ENCODE data around the gene C2CD4C.
"Not testable (repeated sequence)": the region's sequence is repeated elsewhere in the genome, so short reads cannot be mapped to it uniquely, and the experiment has no call there.

C2CD4C gene

GRCh38 chr19:428149-428548 is 19.2 kb upstream of the C2CD4C start:
- no peak for DNase-seq (ENCODE audit: low read depth)
- TF ChIP-seq CTCF (conservative IDR thresholded peaks at IDR 0.05; ENCODE audit: low read length): no peak
- H3K4me3 ChIP-seq (ENCODE audit: low read length): no peak overlapping the region

GRCh38 chr19:427675-428074 is 18.7 kb upstream of the C2CD4C start:
- H3K4me3 ChIP-seq (ENCODE audit: low read length); DNase-seq (ENCODE audit: low read depth): not testable (repeated sequence)

DNA sequence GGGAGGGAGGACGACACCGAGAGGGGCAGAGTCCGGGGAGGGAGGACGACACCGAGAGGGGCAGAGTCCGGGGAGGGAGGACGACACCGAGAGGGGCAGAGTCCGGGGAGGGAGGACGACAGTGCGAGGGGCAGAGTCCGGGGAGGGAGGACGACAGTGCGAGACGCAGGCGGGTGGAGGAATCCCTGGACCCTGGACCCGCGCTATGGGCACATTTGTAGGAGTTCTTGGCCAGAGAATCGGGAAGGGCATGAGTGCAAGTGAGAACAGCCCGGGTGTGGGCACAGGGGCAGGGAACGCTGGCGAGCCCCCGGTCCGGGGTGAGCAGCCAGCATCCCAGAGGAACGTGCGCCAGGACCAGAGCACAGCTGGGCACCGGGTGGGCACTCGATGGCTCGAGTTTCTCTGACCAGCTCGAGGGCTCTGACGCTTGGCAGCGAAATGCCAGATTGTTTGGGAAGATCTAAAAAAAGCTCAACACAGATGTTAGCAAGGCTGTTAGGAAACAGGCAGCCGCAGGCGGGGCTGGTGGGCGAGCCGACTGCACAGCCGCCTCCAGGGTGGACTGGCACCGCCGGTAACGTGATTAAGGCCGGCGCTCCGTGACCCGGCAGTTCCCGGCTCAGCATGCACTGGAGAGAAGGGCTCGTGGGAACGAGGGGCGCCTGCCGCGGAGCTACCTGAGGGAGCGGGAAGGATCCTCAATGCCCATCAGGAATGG is 17.9 kb upstream of the C2CD4C start:
- H3K4me3 ChIP-seq (ENCODE audit: low read length): no peak overlapping the region
- no peak for DNase-seq (ENCODE audit: low read depth)
- no peak for TF ChIP-seq CTCF (conservative IDR thresholded peaks at IDR 0.05; ENCODE audit: low read length)

- no peak overlapping the region for H3K4me3 ChIP-seq (ENCODE audit: low read length)
- no peak for DNase-seq (ENCODE audit: low read depth)
- TF ChIP-seq CTCF (conservative IDR thresholded peaks at IDR 0.05; ENCODE audit: low read length): no peak
Measured at GRCh38 chr19:425056-425455, 16.1 kb upstream of the C2CD4C start.

DNA sequence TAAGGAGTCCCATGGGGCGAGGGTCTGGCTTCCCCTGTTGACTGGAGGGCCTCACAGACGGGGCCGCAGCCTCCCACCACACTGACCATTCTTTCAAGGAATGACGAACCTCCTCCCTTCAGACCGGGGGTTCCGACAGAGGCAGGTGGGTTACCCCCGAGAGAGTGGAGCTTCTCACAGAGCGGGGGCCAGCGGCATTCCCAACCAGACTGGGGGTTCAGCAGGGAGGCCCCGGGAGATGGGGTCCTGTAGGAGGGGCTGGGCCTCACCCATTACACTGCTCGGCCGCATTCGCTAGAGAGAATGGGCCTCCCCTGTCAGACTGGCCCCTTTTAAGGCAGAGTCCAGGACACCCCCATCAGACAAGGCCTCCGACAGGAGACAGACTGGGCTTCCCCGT is 15.6 kb upstream of the C2CD4C start:
- no peak for TF ChIP-seq CTCF (conservative IDR thresholded peaks at IDR 0.05; ENCODE audit: low read length)
- H3K4me3 ChIP-seq (ENCODE audit: low read length): no peak overlapping the region
- DNase-seq (ENCODE audit: low read depth): no peak

DNA sequence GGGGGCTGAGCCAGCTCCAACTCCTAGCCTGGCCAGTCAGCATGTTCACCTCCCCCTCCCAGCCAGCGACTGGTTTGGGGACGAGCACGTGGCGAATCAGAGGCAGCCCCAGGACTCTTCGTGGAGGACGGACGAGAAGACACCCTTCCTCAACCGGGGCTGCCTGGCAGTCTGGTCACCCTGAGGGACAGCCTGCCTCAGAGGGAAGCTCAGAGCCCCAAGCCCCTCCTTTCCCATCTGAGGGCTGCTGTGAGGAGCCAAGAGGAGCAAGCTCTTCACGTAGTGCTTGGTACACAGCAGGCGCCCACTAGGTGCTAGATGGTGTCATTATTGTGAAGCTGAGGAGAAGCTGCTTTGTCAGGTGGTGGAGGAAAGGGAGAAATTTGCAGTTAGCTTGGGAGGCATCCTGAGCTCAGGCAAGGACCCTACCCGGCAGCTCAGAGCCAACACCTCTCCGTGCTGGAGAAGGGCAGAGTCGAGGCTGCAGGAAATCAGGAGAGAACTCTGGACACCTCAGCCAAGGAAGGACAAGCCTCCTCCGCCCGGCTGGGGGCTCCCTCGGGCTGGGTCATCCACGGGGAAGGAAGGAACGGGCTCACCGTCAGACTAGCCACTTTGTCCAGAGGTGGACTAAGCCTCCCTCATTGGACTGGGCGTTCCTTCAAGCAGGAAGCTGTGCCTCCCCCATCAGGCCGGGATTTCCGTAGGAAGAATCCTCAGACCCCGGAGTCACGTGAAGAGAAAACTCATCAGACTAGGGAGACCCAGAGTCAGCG is 14.9 kb upstream of the C2CD4C start:
- DNase-seq (ENCODE audit: low read depth): no peak
- TF ChIP-seq CTCF (conservative IDR thresholded peaks at IDR 0.05; ENCODE audit: low read length): no peak

GRCh38 chr19:422917-423226 is 13.9 kb upstream of the C2CD4C start:
- DNase-seq (ENCODE audit: low read depth); H3K4me3 ChIP-seq (ENCODE audit: low read length): not testable (repeated sequence)

More for the DNA sequence above, 14.9 kb upstream of the C2CD4C start:
- no peak overlapping the region for H3K4me3 ChIP-seq (ENCODE audit: low read length)

DNA sequence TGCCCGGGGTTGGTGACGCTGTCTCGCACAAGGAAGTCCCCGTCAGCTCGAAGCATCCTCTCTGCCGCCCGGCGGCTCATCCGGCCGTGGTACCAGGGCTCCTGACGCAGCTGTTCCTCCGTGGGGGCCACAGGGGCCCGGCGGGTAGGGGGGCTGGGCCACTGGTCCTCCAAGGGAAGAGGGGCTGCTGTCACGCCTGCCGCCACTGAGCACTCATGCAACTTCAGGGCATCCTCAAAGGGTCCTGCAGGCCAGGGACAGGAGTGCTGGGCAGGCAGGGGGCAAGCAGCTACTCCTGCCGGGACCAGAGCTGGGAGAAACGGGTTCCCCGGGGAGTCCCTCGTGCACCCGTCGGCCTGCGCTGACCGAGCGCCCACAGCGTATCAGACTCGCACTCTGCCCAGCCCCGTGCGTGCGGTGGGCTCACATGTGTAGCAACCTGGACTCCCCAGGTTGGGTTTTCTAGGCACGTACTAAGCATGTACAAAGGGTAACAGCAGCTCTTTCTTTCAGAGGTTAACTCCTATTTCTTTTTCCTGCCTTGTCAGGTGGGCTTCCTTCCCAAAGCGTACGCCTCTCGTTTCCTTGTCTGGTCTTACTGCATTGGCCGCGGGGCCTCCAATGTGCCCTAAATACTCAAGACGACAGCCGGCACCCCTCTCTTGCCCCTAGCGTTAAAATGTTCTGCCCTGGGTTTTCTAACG is 13.4 kb upstream of the C2CD4C start:
- H3K4me3 ChIP-seq (ENCODE audit: low read length): no peak overlapping the region
- no peak for TF ChIP-seq CTCF (conservative IDR thresholded peaks at IDR 0.05; ENCODE audit: low read length)

More for the DNA sequence above, 13.4 kb upstream of the C2CD4C start:
- DNase-seq (ENCODE audit: low read depth): no peak
